T-helper 1 cell treated with Interleukin-12 subunit alpha and Interleukin-12 subunit beta and Interleukin-4 antibody, amounts not matched to agents 30 ng/mL and 1 ng/mL, for 36 hours (primary cell): ENCODE measurements around the gene TMEM235. TPM values are rescaled to one million over a fixed set of nuclear protein-coding genes. Genes with fewer than 3 reads are reported as not detected.

Source experiments
- intact Hi-C: fragments of 100-400 bp; cut with micrococcal nuclease; formaldehyde crosslinking; loops from one replicate; pipeline ENCODE4 v1.15.1; 2024
- total RNA-seq: library from RNA; stranded (reverse); gene quantifications from 2 replicates; pipeline ENCODE4 v1.2.3, GENCODE V29; 2022

TMEM235 gene
- total RNA-seq, 1 donor from 2014 or later, result not detected

GRCh38 chr17:78237401-78238012, 6.1 kb downstream of the TMEM235 start:
- intact Hi-C loops, result no loop called here

GRCh38 chr17:78238823-78239488, 7.5 kb downstream of the TMEM235 start:
- intact Hi-C loops, result no loop called here

GRCh38 chr17:78239489-78239931, 8.1 kb downstream of the TMEM235 start:
- intact Hi-C loops, result no loop called here

GRCh38 chr17:78240012-78240655, 8.7 kb downstream of the TMEM235 start:
- intact Hi-C loops, result no loop called here

- intact Hi-C loops, result no loop called here
Observed at GRCh38 chr17:78240839-78241238, 9.4 kb downstream of the TMEM235 start.

GRCh38 chr17:78241277-78242023, 10.0 kb downstream of the TMEM235 start:
- intact Hi-C loops, result no loop called here

- intact Hi-C loops, result no loop called here
Observed at GRCh38 chr17:78242024-78242742, 10.8 kb downstream of the TMEM235 start.

GRCh38 chr17:78247304-78247703, 15.9 kb downstream of the TMEM235 start:
- intact Hi-C loops, result no loop called here

GRCh38 chr17:78248051-78248914, 16.9 kb downstream of the TMEM235 start:
- intact Hi-C loops, result no loop called here

GRCh38 chr17:78249074-78249817, 17.8 kb downstream of the TMEM235 start:
- intact Hi-C loops, result no loop called here

- intact Hi-C loops, result loop anchor here (2.0 to 10.0 kb wide), 7 partner anchors 39 to 585 kb away; partner anchors contain the start of genes AFMID, CYTH1, TK1 and TMC8
Observed at GRCh38 chr17:78249818-78250806, 18.7 kb downstream of the TMEM235 start.

- intact Hi-C loops, result loop anchor here (1.0 to 10.0 kb wide), 10 partner anchors 38 to 586 kb away; partner anchors contain the start of genes AFMID, CYTH1, TK1 and TMC8
Observed at GRCh38 chr17:78250891-78251772, 19.7 kb downstream of the TMEM235 start.

- intact Hi-C loops, result loop anchor here (1.0 to 10.0 kb wide), 11 partner anchors 37 to 587 kb away; partner anchors contain the start of genes AFMID, CYTH1, TK1 and TMC8
Observed at GRCh38 chr17:78251773-78252103, 20.3 kb downstream of the TMEM235 start.

GRCh38 chr17:78252111-78252634, 20.7 kb downstream of the TMEM235 start:
- intact Hi-C loops, result loop anchor here (2.0 to 10.0 kb wide), 6 partner anchors 63 to 587 kb away; partner anchors contain the start of genes CYTH1, TMC8 and TNRC6C

GRCh38 chr17:78252701-78253635, 21.5 kb downstream of the TMEM235 start:
- intact Hi-C loops, result loop anchor here (2.0 to 10.0 kb wide), 6 partner anchors 62 to 588 kb away; partner anchors contain the start of genes CYTH1, TMC8 and TNRC6C
